ENCODE results near the gene PDE3A.
"Not testable (repeated sequence)": the region's sequence is repeated elsewhere in the genome, so short reads cannot be mapped to it uniquely, and the experiment has no call there.

The PDE3A gene

GRCh38 chr12:20505056-20505455, 136.7 kb downstream of the PDE3A start:
- DNase-seq = no peak

- DNase-seq = no peak
Measured at GRCh38 chr12:20507056-20507455, 138.7 kb downstream of the PDE3A start.

GRCh38 chr12:20507711-20508110, 139.4 kb downstream of the PDE3A start:
- DNase-seq = no peak

GRCh38 chr12:20508359-20508758, 140.0 kb downstream of the PDE3A start:
- DNase-seq = no peak

GRCh38 chr12:20508962-20509361, 140.6 kb downstream of the PDE3A start:
- no peak for DNase-seq

- DNase-seq = no peak
Measured at GRCh38 chr12:20510811-20511210, 142.5 kb downstream of the PDE3A start.

- DNase-seq = no peak
Measured at GRCh38 chr12:20513189-20513588, 144.9 kb downstream of the PDE3A start.

GRCh38 chr12:20514598-20514997, 146.3 kb downstream of the PDE3A start:
- no peak for DNase-seq

GRCh38 chr12:20520532-20520931, 152.2 kb downstream of the PDE3A start:
- no peak for DNase-seq

GRCh38 chr12:20523658-20524057, 155.3 kb downstream of the PDE3A start:
- DNase-seq = no peak

- no peak for DNase-seq
Measured at GRCh38 chr12:20524113-20524512, 155.8 kb downstream of the PDE3A start.

GRCh38 chr12:20525064-20525610, 156.8 kb downstream of the PDE3A start:
- peak; percentile 62 for DNase-seq

GRCh38 chr12:20527417-20528163, 159.3 kb downstream of the PDE3A start:
- no peak for DNase-seq

- DNase-seq = no peak
Measured at GRCh38 chr12:20528208-20528607, 159.9 kb downstream of the PDE3A start.

- no peak for DNase-seq
Measured at GRCh38 chr12:20546267-20546666, 177.9 kb downstream of the PDE3A start.

- DNase-seq = no peak
Measured at GRCh38 chr12:20547816-20548575, 179.7 kb downstream of the PDE3A start.

GRCh38 chr12:20548611-20549010, 180.3 kb downstream of the PDE3A start:
- no peak for DNase-seq

GRCh38 chr12:20549108-20549719, 180.9 kb downstream of the PDE3A start:
- DNase-seq = peak; percentile 80

- DNase-seq = not testable (repeated sequence)
Measured at GRCh38 chr12:20551742-20552442, 183.6 kb downstream of the PDE3A start.

GRCh38 chr12:20552586-20552985, 184.2 kb downstream of the PDE3A start:
- not testable (repeated sequence) for DNase-seq

GRCh38 chr12:20555015-20555414, 186.7 kb downstream of the PDE3A start:
- DNase-seq = no peak

- no peak for DNase-seq
Measured at GRCh38 chr12:20555771-20556170, 187.4 kb downstream of the PDE3A start.

- no peak for DNase-seq
Measured at GRCh38 chr12:20557096-20557495, 188.8 kb downstream of the PDE3A start.
